Lung microvascular endothelial cell (primary cell): Measurements from ENCODE around the gene ATP11C. TPM values are rescaled to one million over a fixed set of nuclear protein-coding genes. Genes with fewer than 3 reads are reported as not detected.
A peak's percentile ranks its signal among the peaks of the same experiment; 100 is the strongest.
"Not testable (repeated sequence)": the region's sequence is repeated elsewhere in the genome, so short reads cannot be mapped to it uniquely, and the experiment has no call there.

Experiments
- DNase-seq, 2 donors: peaks; one replicate each; pipeline versions ENCODE4 v3.0.0 to v3.0.0-alpha.2; 2010; ENCODE audit warnings: low read depth in 2 of 2
- total RNA-seq: library from RNA; depleted of rRNA; stranded (reverse); fragments of >200 nt; gene quantifications from 2 replicates; pipeline ENCODE4 v1.2.1, GENCODE V29; 2014

Gene ATP11C
- total RNA-seq, 1 donor from 2014 or later: 67.3 TPM

- DNase-seq: peak; percentile 87 to 93
Measured at GRCh38 chrX:139924696-139925095, 8.2 kb downstream of the ATP11C start.

- DNase-seq: peak; percentile 44 to 80
Measured at GRCh38 chrX:139924069-139924695, 8.7 kb downstream of the ATP11C start.

GRCh38 chrX:139921142-139921541 lies 11.7 kb downstream of the ATP11C start:
- DNase-seq: not testable (repeated sequence)

- no peak for DNase-seq
Measured at GRCh38 chrX:139920316-139920715, 12.5 kb downstream of the ATP11C start.

- no peak for DNase-seq
Measured at GRCh38 chrX:139914421-139914820, 18.4 kb downstream of the ATP11C start.

- DNase-seq: no peak
Measured at GRCh38 chrX:139909712-139910111, 23.1 kb downstream of the ATP11C start.

- no peak for DNase-seq
Measured at GRCh38 chrX:139907078-139907477, 25.8 kb downstream of the ATP11C start.

- DNase-seq: no peak
Measured at GRCh38 chrX:139905743-139906142, 27.1 kb downstream of the ATP11C start.

- DNase-seq: peak; percentile 48 to 83
Measured at GRCh38 chrX:139905051-139905450, 27.8 kb downstream of the ATP11C start.

GRCh38 chrX:139903210-139903609 lies 29.6 kb downstream of the ATP11C start:
- DNase-seq: no peak

GRCh38 chrX:139902559-139902958 lies 30.3 kb downstream of the ATP11C start:
- DNase-seq: no peak

GRCh38 chrX:139898334-139898733 lies 34.5 kb downstream of the ATP11C start:
- DNase-seq: no peak

GRCh38 chrX:139892512-139892911 lies 40.3 kb downstream of the ATP11C start:
- no peak for DNase-seq

- peak in 1 of 2 donors; percentile 82 for DNase-seq
Measured at GRCh38 chrX:139890991-139891700, 41.7 kb downstream of the ATP11C start.

GRCh38 chrX:139889760-139890159 lies 43.1 kb downstream of the ATP11C start:
- peak in 1 of 2 donors; percentile 43 for DNase-seq

- no peak for DNase-seq
Measured at GRCh38 chrX:139883984-139884383, 48.9 kb downstream of the ATP11C start.

- DNase-seq: peak; percentile 3 to 26
Measured at GRCh38 chrX:139882299-139882698, 50.6 kb downstream of the ATP11C start.

- DNase-seq: peak; percentile 75 to 80
Measured at GRCh38 chrX:139881572-139881971, 51.3 kb downstream of the ATP11C start.

GRCh38 chrX:139881130-139881529 lies 51.7 kb downstream of the ATP11C start:
- peak in 1 of 2 donors; percentile 56 for DNase-seq

- no peak for DNase-seq
Measured at GRCh38 chrX:139877710-139878414, 55.0 kb downstream of the ATP11C start.

- peak in 1 of 2 donors; percentile 51 for DNase-seq
Measured at GRCh38 chrX:139875841-139876240, 57.0 kb downstream of the ATP11C start.

- DNase-seq: peak; percentile 23 to 69
Measured at GRCh38 chrX:139869796-139870195, 63.1 kb downstream of the ATP11C start.
